Cerebellar nuclear complex (tissue), 1 donor: ENCODE measurements around the gene MCU.
"Not testable (repeated sequence)": the region's sequence is repeated elsewhere in the genome, so short reads cannot be mapped to it uniquely, and the experiment has no call there.

Source experiments
- DNase-seq, 2 experiments: peaks; one replicate each; lab custom pipeline; 2025; lab: John Stamatoyannopoulos, UW

Gene MCU

DNA sequence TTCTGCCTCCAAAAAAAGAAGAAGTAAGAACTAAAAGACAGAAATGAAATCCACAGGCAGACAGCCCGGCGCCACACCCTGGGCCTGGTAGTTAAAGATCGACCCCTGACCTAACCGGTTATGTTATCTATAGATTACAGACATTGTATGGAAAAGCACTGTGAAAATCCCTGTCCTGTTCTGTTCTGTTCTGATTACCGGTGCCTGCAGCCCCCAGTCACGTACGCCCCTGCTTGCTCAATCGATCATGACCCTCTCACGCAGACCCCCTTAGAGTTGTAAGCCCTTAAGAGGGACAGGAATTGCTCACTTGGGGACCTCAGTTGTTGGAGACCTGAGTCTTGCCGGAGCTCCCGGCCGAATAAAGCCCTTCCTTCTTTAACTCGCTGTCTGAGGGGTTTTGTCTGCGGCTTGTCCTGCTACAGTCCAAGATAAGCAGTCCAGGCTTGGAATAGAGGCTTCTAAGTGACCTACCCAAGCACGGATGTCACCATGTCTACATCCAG lies 212.1 kb downstream of the MCU start:
- not testable (repeated sequence) for DNase-seq

GRCh38 chr10:72904806-72905205 lies 212.9 kb downstream of the MCU start:
- DNase-seq, result no peak

DNA sequence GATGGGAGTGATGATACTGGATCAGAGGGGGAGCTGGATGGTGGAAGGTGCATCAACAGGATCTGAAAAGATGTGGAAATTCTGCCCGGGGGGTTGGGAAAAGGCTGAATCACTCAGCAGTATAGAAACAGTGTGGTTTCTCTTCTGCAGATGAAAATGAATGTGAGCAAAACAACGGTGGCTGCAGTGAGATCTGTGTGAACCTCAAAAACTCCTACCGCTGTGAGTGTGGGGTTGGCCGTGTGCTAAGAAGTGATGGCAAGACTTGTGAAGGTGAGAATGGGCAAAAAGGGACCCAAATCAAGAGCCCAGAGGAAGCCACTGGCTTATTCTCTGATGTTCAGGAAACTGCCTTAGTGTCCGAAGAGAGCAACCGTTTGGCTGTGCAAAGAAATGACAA lies 214.5 kb downstream of the MCU start:
- no peak for DNase-seq

GRCh38 chr10:72910705-72911104 lies 218.8 kb downstream of the MCU start:
- DNase-seq, result no peak

DNA sequence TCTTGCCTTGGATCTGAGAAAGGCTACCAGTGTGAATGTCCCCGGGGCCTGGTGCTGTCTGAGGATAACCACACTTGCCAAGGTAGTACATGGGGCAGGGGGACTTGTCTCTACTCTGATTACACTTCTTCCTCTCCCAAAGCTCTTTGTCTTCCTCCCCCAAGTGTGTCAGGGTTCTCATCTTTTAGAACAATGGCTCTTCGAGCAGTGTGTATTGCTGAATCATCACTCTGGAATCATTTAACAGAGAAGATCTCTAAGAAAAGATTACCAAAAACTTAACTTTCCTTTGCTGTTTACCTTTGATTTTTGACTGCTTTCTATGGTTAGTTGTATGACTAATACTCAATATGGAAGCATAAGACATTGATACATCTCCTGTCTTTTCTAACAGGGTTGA lies 219.8 kb downstream of the MCU start:
- DNase-seq, result no peak

DNA sequence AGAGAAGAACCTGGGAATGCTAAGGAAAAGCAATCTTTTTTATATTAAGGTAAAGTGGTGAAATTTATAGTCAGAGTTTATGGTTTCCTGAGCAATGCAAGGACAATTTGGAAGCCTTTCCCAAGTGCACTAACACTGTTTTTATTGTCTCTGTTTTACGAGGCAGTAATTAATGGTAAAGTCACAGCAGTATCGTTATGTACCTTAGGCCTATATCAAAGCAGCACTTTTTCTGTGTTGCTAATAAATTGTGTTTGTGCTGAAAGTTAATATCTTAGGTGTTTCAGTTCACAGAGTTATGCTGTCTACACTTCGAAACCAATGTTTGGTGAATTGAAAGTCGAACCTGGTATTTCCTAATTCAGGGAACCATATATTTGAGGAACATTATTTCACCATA lies 220.8 kb downstream of the MCU start:
- no peak for DNase-seq

GRCh38 chr10:72913287-72913686 lies 221.3 kb downstream of the MCU start:
- DNase-seq, result no peak

GRCh38 chr10:72917201-72917600 lies 225.3 kb downstream of the MCU start:
- not testable (repeated sequence) for DNase-seq

GRCh38 chr10:72917803-72918332 lies 225.9 kb downstream of the MCU start:
- not testable (repeated sequence) for DNase-seq

- no peak for DNase-seq
These were observed 226.4 kb downstream of the MCU start for GRCh38 chr10:72918352-72918751.

DNA sequence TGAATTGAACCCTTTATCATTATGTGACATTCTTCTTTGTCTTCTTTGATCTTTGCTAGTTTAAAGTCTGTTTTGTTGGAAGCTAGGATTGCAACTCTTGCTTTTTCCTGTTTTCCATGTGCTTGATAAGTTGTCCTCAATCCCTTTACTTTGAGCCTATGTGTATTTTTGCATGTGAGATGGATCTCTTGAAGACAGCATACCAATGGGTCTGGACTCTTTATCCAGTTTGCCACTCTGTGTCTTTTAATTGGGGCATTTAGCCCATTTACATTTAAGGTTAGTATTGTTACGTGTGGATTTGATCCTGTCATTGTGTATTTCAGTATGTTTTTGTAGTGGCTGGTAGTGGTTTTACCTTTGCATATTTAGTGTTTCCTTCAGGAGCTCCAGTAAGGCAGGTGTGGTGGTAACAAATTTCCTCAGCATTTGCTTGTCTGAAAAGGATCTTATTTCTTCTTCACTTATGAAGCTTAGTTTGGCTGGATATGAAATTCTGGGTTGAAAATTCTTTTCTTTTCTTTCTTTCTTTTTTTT lies 229.3 kb downstream of the MCU start:
- not testable (repeated sequence) for DNase-seq

DNA sequence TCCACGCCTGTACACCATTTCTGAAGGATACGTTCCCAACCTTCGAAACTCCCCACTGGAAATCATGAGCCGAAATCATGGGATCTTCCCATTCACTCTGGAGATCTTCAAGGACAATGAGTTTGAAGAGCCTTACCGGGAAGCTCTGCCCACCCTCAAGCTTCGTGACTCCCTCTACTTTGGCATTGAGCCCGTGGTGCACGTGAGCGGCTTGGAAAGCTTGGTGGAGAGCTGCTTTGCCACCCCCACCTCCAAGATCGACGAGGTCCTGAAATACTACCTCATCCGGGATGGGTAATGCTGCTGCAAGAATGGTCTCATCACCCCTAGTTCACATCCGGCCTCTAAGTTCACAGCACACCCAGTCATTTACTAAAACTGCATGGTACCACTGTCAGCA lies 232.4 kb downstream of the MCU start:
- DNase-seq, result no peak

- DNase-seq, result no peak
These were observed 234.1 kb downstream of the MCU start for GRCh38 chr10:72925951-72926465.

DNA sequence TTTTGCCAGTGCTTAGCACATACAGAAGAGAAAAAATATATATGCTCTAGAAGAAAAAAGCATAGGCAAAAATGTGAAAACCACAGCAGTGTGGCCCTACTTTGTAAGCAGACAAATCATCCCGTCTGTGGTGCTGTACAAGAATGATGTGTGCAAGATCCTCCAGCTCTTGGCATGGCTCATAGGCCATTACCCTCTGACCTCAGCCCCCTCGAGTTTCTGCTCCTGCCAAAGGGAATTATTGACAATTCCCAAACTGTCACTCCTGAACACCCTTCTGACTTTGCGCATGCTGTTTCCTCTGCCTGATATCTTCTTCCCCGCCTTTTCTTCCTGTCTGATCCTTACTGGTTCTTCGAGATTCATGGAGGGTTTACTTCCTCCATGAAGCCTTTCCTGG lies 235.5 kb downstream of the MCU start:
- no peak for DNase-seq

DNA sequence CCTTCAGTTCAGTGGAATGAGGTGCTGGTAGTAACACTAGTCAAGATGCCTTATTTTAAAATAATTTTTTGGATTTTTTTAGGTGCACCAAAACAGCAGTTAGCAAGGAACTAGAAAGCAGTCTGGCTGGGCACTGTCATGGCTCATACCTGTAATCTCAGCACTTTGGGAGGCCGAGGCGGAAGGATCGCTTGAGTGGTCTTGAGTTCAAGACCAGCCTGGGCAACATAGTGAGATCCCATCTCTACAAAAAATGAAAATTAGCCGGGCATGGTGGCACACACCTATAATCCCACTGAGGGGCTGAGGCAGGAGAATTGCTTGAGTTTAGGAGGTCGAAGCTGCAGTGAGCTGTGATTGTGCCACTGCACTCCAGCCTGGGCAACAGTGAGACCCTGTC lies 236.9 kb downstream of the MCU start:
- DNase-seq, result no peak

DNA sequence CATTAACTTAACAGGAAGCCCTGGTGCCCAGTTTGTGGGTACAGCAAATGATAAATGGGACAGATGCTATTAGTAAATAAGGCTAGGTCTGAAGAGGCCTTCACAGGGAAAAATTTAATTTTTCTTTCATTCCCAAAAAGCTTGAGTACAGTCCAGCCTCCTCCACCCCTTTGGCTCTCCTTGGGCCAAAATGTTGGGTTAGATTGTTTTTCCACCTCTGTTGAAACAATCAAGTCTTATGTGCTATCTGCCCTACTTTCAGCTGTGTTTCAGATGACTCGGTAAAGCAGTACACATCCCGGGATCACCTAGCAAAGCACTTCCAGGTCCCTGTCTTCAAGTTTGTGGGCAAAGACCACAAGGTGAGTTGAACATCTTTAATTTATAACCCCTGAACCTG lies 238.3 kb downstream of the MCU start:
- no peak for DNase-seq

GRCh38 chr10:72932259-72933015 lies 240.5 kb downstream of the MCU start:
- DNase-seq, result no peak

DNA sequence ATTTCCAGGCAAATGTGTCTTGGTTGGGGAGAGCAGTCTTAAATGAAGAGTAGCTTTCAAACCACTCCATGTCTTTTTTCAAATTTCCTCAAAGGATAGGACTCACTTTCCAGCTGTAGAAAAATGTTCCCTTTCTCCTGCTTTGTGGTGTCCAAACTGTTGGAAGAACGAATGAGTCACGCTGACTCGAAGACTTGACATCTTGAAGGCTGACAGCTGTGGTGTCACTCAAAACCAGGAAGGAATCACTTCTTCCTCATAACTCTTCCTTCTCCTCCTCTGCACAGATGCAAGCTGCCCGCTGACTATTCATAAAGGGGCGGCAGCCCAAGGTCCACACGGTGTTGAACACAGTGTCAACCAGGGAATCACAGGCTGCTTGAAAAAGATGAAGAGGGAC lies 243.4 kb downstream of the MCU start:
- DNase-seq, result no peak
